Kidney (tissue), 14 donors: ENCODE data around the gene ZNF787. TPM values are rescaled to one million over a fixed set of nuclear protein-coding genes. Genes with fewer than 3 reads are reported as not detected.
A peak's percentile ranks its signal among the peaks of the same experiment; 100 is the strongest.

Experiments used
- DNase-seq, 5 donors: peaks; one replicate each; pipeline ENCODE4 v3.0.0-alpha.2; 2013 to 2020
- FAIRE-seq: peaks from 2 replicates; lab custom pipeline; 2012; peaks lifted over from hg19 to GRCh38; lab: Jason Lieb, UNC
- H3K27ac ChIP-seq, 2 donors: one replicate each; pipeline ENCODE4 v1.7.0; 2013; ENCODE audit warnings: low read depth in 2 of 2, low read length in 2 of 2, inconsistent platforms in 1 of 2
- H3K27me3 ChIP-seq: one replicate; pipeline ENCODE4 v1.7.1; 2013; ENCODE audit warnings: low read length, inconsistent platforms; ENCODE audit not compliant: control insufficient read depth, insufficient read depth
- H3K36me3 ChIP-seq, 3 donors: one replicate each; pipeline versions ENCODE4 v1.7.0 to v1.7.1; 2013; ENCODE audit warnings: low read length in 3 of 3, control low read depth in 1 of 3, inconsistent platforms in 1 of 3; ENCODE audit not compliant: insufficient read depth in 3 of 3, control insufficient read depth in 2 of 3
- H3K4me1 ChIP-seq, 3 donors: one replicate each; pipeline versions ENCODE4 v1.7.0 to v1.7.1; 2013; ENCODE audit warnings: low read length in 3 of 3, inconsistent platforms in 1 of 3, low read depth in 1 of 3; ENCODE audit not compliant: control insufficient read depth in 2 of 3, insufficient read depth in 2 of 3
- H3K4me3 ChIP-seq, 3 donors: one replicate each; pipeline versions ENCODE4 v1.7.0 to v1.8.1; 2013; ENCODE audit warnings: low read length in 3 of 3, control low read depth in 1 of 3, inconsistent platforms in 1 of 3
- H3K9ac ChIP-seq, 3 donors: one replicate each; pipeline versions ENCODE4 v1.7.0 to v1.7.1; 2013; ENCODE audit warnings: low read length in 3 of 3, control low read depth in 1 of 3, inconsistent platforms in 1 of 3
- H3K9me3 ChIP-seq, 3 donors: one replicate each; pipeline versions ENCODE4 v1.7.0 to v1.7.1; 2013; ENCODE audit warnings: low read length in 3 of 3, control low read depth in 1 of 3, inconsistent platforms in 1 of 3; ENCODE audit not compliant: control insufficient read depth in 2 of 3, insufficient read depth in 1 of 3
- intact Hi-C: fragments of 100-400 bp; cut with DNase I; formaldehyde crosslinking; loops from one replicate; pipeline ENCODE4 v1.11.1; 2022
- polyA plus RNA-seq: library from polyadenylated mRNA; stranded (reverse); fragments of 350-450 nt; fragmentation: Illumina TruSeq; extraction: RNeasy Lipid Tissue Mini Kit (QIAGEN cat#74804); gene quantifications from one replicate; pipeline ENCODE4 v1.2.3, GENCODE V29; 2014; ENCODE audit warnings: low read depth, low replicate concordance; ENCODE audit not compliant: insufficient read depth
- total RNA-seq: library from RNA; stranded (reverse); fragmentation: NEBNext Ultra II Directional; extraction: Animal tissue kit (Norgen Biotek cat#: 25700); gene quantifications from one replicate; pipeline ENCODE4 v1.2.1, GENCODE V29; 2021
- TF ChIP-seq, protein P1 (sequence below): IDR thresholded peaks from 3 replicates; pipeline ENCODE4 v1.5.1; 2012; ENCODE audit warnings: mild to moderate bottlenecking, moderate library complexity, borderline replicate concordance; ENCODE audit not compliant: insufficient read depth; ENCODE audit errors: extremely low read depth
- donor health status: control.
- donor health status: control.
- donor health status: control.
- donor health status: control.
- donor health status: control.
- donor health status: DM: yes; HTN: yes; CAD: no.
- donor health status: Normal renal cell carcinoma (clear cell type).

Gene ZNF787
- total and polyA plus RNA-seq, 2 donors from 2014 or later, result 23.0 to 31.9 TPM

DNA sequence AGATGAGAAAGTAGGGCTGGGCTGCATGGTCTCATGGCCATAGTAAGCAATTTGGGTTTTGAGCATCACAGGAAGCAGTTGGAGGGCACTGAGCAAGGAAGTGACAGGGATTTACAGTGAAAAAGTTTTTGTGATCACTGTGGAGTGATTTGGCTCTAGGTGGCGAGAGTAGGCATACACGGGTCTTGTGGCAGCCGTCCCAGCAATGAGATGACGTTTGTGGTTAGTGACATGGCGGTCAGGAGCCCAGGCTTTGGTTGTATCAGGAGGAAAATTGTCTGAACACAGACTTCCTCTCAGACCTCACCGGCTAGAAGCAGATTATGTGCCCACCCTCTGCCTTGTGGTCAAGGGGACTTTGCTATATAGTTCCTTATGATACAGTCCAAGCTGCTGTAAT is 23.3 kb upstream of the ZNF787 start:
- no peak for DNase-seq
- H3K9me3 ChIP-seq, result no peaks in the 10 kb centered on the region
- H3K4me1 ChIP-seq, result peaks cover 4 to 21% (median 9%) of the 10 kb centered on the region in 3 donors
- H3K27me3 ChIP-seq, result no peaks in the 10 kb centered on the region
- intact Hi-C loops, result no loop called here
- H3K4me3 ChIP-seq, result no peak overlapping the region
- no peak overlapping the region for H3K9ac ChIP-seq
- H3K36me3 ChIP-seq, result no peaks in the 10 kb centered on the region
- H3K27ac ChIP-seq, result no peak overlapping the region
- TF ChIP-seq, protein P1, sequence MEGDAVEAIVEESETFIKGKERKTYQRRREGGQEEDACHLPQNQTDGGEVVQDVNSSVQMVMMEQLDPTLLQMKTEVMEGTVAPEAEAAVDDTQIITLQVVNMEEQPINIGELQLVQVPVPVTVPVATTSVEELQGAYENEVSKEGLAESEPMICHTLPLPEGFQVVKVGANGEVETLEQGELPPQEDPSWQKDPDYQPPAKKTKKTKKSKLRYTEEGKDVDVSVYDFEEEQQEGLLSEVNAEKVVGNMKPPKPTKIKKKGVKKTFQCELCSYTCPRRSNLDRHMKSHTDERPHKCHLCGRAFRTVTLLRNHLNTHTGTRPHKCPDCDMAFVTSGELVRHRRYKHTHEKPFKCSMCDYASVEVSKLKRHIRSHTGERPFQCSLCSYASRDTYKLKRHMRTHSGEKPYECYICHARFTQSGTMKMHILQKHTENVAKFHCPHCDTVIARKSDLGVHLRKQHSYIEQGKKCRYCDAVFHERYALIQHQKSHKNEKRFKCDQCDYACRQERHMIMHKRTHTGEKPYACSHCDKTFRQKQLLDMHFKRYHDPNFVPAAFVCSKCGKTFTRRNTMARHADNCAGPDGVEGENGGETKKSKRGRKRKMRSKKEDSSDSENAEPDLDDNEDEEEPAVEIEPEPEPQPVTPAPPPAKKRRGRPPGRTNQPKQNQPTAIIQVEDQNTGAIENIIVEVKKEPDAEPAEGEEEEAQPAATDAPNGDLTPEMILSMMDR, result no peak
- no peak for FAIRE-seq

DNA sequence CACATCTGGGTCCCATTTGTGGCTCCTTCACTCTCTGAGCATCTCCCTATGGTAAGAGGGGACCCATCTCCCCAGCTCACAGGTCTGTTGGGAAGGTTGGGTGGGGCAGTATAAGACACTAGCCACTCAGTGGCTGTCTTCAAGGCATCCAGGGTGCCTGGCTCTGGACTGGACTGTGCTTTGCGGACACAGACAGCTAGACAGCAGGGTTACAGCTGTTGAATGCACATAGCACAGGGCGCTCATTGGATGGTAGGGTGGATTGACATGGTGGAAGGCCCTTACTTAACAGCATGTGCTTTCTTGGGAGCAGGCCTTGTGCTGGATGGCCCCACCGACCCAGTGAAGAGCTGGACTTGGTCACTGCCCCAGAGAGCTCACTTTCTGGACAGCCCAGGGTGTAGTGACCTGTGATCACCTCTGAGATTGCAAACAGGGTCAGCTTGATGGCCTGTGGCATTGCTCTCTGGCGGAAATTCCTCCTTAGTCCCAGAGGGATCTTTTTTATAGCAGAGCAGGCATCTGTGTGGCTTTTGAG is 21.9 kb upstream of the ZNF787 start:
- Histone ChIP-seq H3K36me3 (no peaks in the 10 kb centered on the region), H3K9ac (no peak overlapping the region), H3K9me3 (no peaks in the 10 kb centered on the region), H3K27ac (peak overlapping the region in 1 of 2 donors; percentile 59), H3K27me3 (no peaks in the 10 kb centered on the region), H3K4me1 (peaks cover 4 to 21% (median 9%) of the 10 kb centered on the region in 3 donors), H3K4me3 (peak overlapping the region in 2 of 3 donors; percentile 37 to 88)
- DNase-seq, result no peak
- TF ChIP-seq, protein P1, result no peak
- no peak for FAIRE-seq
- intact Hi-C loops, result no loop called here

DNA sequence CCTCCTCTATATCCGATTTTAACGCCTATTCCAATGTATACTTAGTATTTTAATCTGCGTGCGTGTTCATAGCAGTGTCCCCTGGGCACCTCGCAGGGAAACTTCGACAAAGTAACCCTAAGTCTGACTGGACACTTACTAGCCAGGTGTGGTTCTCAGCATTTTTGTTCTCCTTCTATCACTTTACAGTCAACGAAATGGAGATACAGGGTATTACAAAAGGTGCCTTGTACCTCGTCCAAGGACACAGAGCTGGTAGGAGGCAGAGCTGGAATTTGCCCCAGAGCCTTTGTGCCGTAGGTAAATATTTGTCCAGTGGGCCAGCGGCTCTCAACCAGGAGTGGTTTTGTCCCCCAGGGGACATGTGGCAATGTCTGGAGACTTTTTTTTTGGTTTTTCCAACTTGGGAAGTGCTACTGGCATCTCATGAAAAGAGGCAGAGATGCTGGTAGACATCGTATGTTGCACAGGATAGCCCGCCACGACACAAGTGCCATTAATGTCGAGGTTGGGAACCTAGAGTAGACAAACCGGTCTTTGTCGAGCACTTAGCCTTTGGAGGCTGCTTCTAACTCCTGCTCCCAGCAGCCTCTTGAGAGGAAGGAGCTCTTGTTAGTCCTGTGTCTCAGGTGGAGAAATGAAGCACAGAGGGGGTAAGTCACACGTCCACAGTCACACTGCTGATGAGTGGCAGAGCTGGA is 21.1 kb upstream of the ZNF787 start:
- TF ChIP-seq, protein P1, result no peak
- intact Hi-C loops, result no loop called here
- Histone ChIP-seq H3K27ac (peak overlapping the region; percentile 59 to 72), H3K4me3 (peak overlapping the region; percentile 73 to 88 (median 83)), H3K36me3 (no peaks in the 10 kb centered on the region), H3K9ac (peak overlapping the region; percentile 48 to 65 (median 51)), H3K27me3 (no peaks in the 10 kb centered on the region), H3K9me3 (no peaks in the 10 kb centered on the region), H3K4me1 (peaks cover 4 to 21% (median 9%) of the 10 kb centered on the region in 3 donors)
- FAIRE-seq, result no peak
- peak in 2 of 5 donors; percentile 36 to 51 for DNase-seq
